Lung (tissue), 12 donors: ENCODE results near the gene ERICH4. TPM values are rescaled to one million over a fixed set of nuclear protein-coding genes. Genes with fewer than 3 reads are reported as not detected.
A peak's percentile ranks its signal among the peaks of the same experiment; 100 is the strongest.

ENCODE experiments used
- ATAC-seq: fragments of 200-7000 bp; cut with Tn5 transposase; one replicate; pipeline ENCODE4 v1.9.1; 2020; ENCODE audit warnings: moderate number of reproducible peaks; ENCODE audit not compliant: insufficient read depth, low FRiP score
- DNase-seq, 3 donors: peaks; one replicate each; pipeline ENCODE4 v3.0.0-alpha.2; 2013 to 2017
- H3K27ac ChIP-seq, 2 donors: one replicate each; pipeline ENCODE4 v1.5.1; 2013; ENCODE audit warnings: mild to moderate bottlenecking in 2 of 2, moderate library complexity in 2 of 2, control low read depth in 1 of 2, inconsistent platforms in 1 of 2, low read depth in 1 of 2, low read length in 1 of 2
- H3K27me3 ChIP-seq, 3 donors: one replicate each; pipeline ENCODE4 v1.5.1; 2013; ENCODE audit warnings: low read length in 2 of 3; ENCODE audit not compliant: control insufficient read depth in 3 of 3, insufficient read depth in 3 of 3
- H3K36me3 ChIP-seq, 4 donors: one replicate each; pipeline ENCODE4 v1.5.1; 2013; ENCODE audit warnings: low read length in 4 of 4, mild to moderate bottlenecking in 1 of 4, moderate library complexity in 1 of 4; ENCODE audit not compliant: control insufficient read depth in 4 of 4, insufficient read depth in 4 of 4
- H3K4me1 ChIP-seq, 5 donors: one replicate each; pipeline ENCODE4 v1.5.1; 2013; ENCODE audit warnings: low read length in 5 of 5, mild to moderate bottlenecking in 2 of 5, moderate library complexity in 1 of 5; ENCODE audit not compliant: control insufficient read depth in 5 of 5, insufficient read depth in 5 of 5
- H3K4me3 ChIP-seq: one replicate; pipeline ENCODE4 v1.5.1; 2013; ENCODE audit warnings: mild to moderate bottlenecking, control low read depth, moderate library complexity
- H3K9ac ChIP-seq, 2 donors: one replicate each; pipeline ENCODE4 v1.5.1; 2013; ENCODE audit warnings: low read length in 2 of 2, control low read depth in 1 of 2; ENCODE audit not compliant: insufficient read depth in 1 of 2
- H3K9me3 ChIP-seq, 4 donors: one replicate each; pipeline ENCODE4 v1.5.1; 2013; ENCODE audit warnings: low read length in 3 of 4, mild to moderate bottlenecking in 1 of 4, moderate library complexity in 1 of 4; ENCODE audit not compliant: control insufficient read depth in 4 of 4, insufficient read depth in 3 of 4
- CTCF ChIP-seq: IDR thresholded peaks from 2 replicates; pipeline ENCODE4 v1.5.1; 2012; ENCODE audit warnings: mild to moderate bottlenecking; ENCODE audit errors: control extremely low read depth, extremely low read depth
- WGBS, 2 donors: extraction: QIAGEN DNeasy Blood & Tissue Kit; methylation state at CpG; one replicate each; pipeline ENCODE4 v1.1.7; 2013; 5-methylcytosine and 5-hydroxymethylcytosine counted together
- polyA plus RNA-seq, 2 donors: library from polyadenylated mRNA; stranded (reverse); fragments of 200-250 nt; gene quantifications; one replicate each; pipeline ENCODE4 v1.2.1, GENCODE V29; 2013
- total RNA-seq, 2 donors: library from RNA; depleted of rRNA in 1 of 2; stranded (reverse); fragments of >200 nt in 1 of 2; gene quantifications; one replicate each; pipeline ENCODE4 v1.2.1, GENCODE V29; 2014 to 2021
- donor health status: control.
- donor health status: control.
- donor health status: Bipolar disorder and iron deficiency.
- donor health status: healthy.
- donor health status: DM: yes; HTN: yes; CAD: no.

Gene ERICH4
- total and polyA plus RNA-seq, 4 donors: 0.16 TPM; not detected in 3

GRCh38 chr19:41455936-41456335 is 13.0 kb downstream of the ERICH4 start:
- H3K9ac ChIP-seq: no peak overlapping the region
- H3K9me3 ChIP-seq: no peaks in the 10 kb centered on the region
- H3K27me3 ChIP-seq: peaks cover 0 to 2% (median 0%) of the 10 kb centered on the region in 3 donors
- DNase-seq: no peak
- H3K27ac ChIP-seq: peak overlapping the region in 1 of 2 donors; percentile 60
- no peaks in the 10 kb centered on the region for H3K36me3 ChIP-seq
- WGBS, 2 donors: 35 to 52% methylated on average over 2 of the region's 2 CpGs
- H3K4me1 ChIP-seq: peaks cover 0 to 11% (median 3%) of the 10 kb centered on the region in 5 donors
- no peak overlapping the region for H3K4me3 ChIP-seq
- TF ChIP-seq CTCF: no peak
- no peak for ATAC-seq

GRCh38 chr19:41456342-41456918 is 13.5 kb downstream of the ERICH4 start:
- no peaks in the 10 kb centered on the region for H3K36me3 ChIP-seq
- no peaks in the 10 kb centered on the region for H3K9me3 ChIP-seq
- H3K4me3 ChIP-seq: no peak overlapping the region
- 18 to 37% methylated on average over 7 of the region's 7 CpGs for WGBS, 2 donors
- peaks cover 0 to 2% (median 0%) of the 10 kb centered on the region in 3 donors for H3K27me3 ChIP-seq
- no peak for TF ChIP-seq CTCF
- DNase-seq (peak in 2 of 3 donors; percentile 66 to 85), ATAC-seq (no peak)
- H3K27ac ChIP-seq: peak overlapping the region; percentile 45 to 73
- peaks cover 0 to 11% (median 3%) of the 10 kb centered on the region in 5 donors for H3K4me1 ChIP-seq
- H3K9ac ChIP-seq: no peak overlapping the region

GRCh38 chr19:41457241-41457640 is 14.3 kb downstream of the ERICH4 start:
- 43% methylated on average over 1 of the region's 1 CpG; no CpG with 5 or more reads in 1 of the 2 donors for WGBS, 2 donors
- ATAC-seq: no peak

More at GRCh38 chr19:41457241-41457640, 14.3 kb downstream of the ERICH4 start:
- no peak for DNase-seq
- peaks cover 0 to 2% (median 0%) of the 10 kb centered on the region in 3 donors for H3K27me3 ChIP-seq
- H3K9ac ChIP-seq: no peak overlapping the region
- no peak for TF ChIP-seq CTCF
- no peak overlapping the region for H3K4me3 ChIP-seq
- peak overlapping the region in 1 of 2 donors; percentile 45 for H3K27ac ChIP-seq
- H3K36me3 ChIP-seq: no peaks in the 10 kb centered on the region
- H3K9me3 ChIP-seq: no peaks in the 10 kb centered on the region
- peaks cover 0 to 11% (median 3%) of the 10 kb centered on the region in 5 donors for H3K4me1 ChIP-seq
